Measurements from ENCODE around the gene AKR1B15. TPM values are rescaled to one million over a fixed set of nuclear protein-coding genes. Genes with fewer than 3 reads are reported as not detected.
A peak's percentile ranks its signal among the peaks of the same experiment; 100 is the strongest.

The AKR1B15 gene
- total and polyA plus RNA-seq, 9 of the 15 experiments (the other 6 are each of a cell fraction or from before 2014, with no cell fraction given) = not detected

GRCh38 chr7:134605978-134606923, 57.3 kb downstream of the AKR1B15 start:
- no peaks in the 10 kb centered on the region for H3K9me1 ChIP-seq (ENCODE audit: control insufficient read depth, insufficient read depth, low read length)
- FAIRE-seq = peak; percentile 87
- WGBS (ENCODE audit: insufficient coverage, low coverage, missing lambda C conversion rate) = 7% methylated on average over 14 of the region's 14 CpGs
- H3K4me3 ChIP-seq = no peak overlapping the region
- ATAC-seq = peak; percentile 98
- H2AFZ ChIP-seq (ENCODE audit: low read depth, low read length) = no peak overlapping the region
- H3K27ac ChIP-seq (ENCODE audit: extremely low read depth, low read depth, low read length) = no peak overlapping the region
- DNase-seq (ENCODE audit: extremely low read depth in 1 of 4, low spot score in 3 of 4) = peak; percentile 73 to 87 (median 81)
- no peak overlapping the region for H3K4me2 ChIP-seq (ENCODE audit: insufficient read depth, low read length)
- no peaks in the 10 kb centered on the region for H3K36me3 ChIP-seq (ENCODE audit: control insufficient read depth, insufficient read depth, low read length)
- H3K4me1 ChIP-seq (replicated peaks in 1 of 2; ENCODE audit: control insufficient read depth in 2 of 2, insufficient read depth in 2 of 2, low read length in 2 of 2) = no peaks in the 10 kb centered on the region
- POLR2A ChIA-PET = interaction anchor here (0.6 kb wide), 1 partner anchor 7 kb away, joined by 3 read pairs; no protein-coding TSS in a partner anchor
- H3K9me3 ChIP-seq (replicated peaks; ENCODE audit: control insufficient read depth, insufficient read depth, low read depth, low read length) = no peaks in the 10 kb centered on the region
- peaks cover 9 to 21% of the 10 kb centered on the region in 2 experiments for H3K27me3 ChIP-seq (ENCODE audit: control insufficient read depth in 2 of 2, insufficient read depth in 2 of 2, low read length in 2 of 2)
- BruUV-seq (replicated peaks) = no TSS peak
- intact Hi-C loops (cut with micrococcal nuclease) (loop anchor here (1.0 to 2.0 kb wide), 5 partner anchors 51 to 174 kb away; no protein-coding TSS in a partner anchor), in situ Hi-C loops (cut with MboI) (no loop called here)
- peaks cover 3% of the 10 kb centered on the region for H4K20me1 ChIP-seq (replicated peaks; ENCODE audit: control insufficient read depth, insufficient read depth, low read length)
- no peak overlapping the region for H3K9ac ChIP-seq (ENCODE audit: insufficient read depth in 1 of 2, low read depth in 2 of 2, low read length in 2 of 2)
- CTCF ChIA-PET (ENCODE audit: low intra/inter-chr PET ratio) = interaction anchor here (0.6 to 3.8 kb wide), 9 partner anchors 41 to 780 kb away, joined by 3 to 32 read pairs (median 10); partner anchors contain the start of gene AKR1B15
- no peaks in the 10 kb centered on the region for H3K79me2 ChIP-seq (ENCODE audit: control insufficient read depth, insufficient read depth, low read length)
- TF ChIP-seq SMC3 (conservative IDR thresholded peaks at IDR 0.05; ENCODE audit: insufficient read depth, low read depth, low read length) (peak; percentile 82), JUND (IDR thresholded peaks at IDR 0.05; ENCODE audit: borderline replicate concordance, low read depth, low read length) (peak; percentile 16; the same call in 1 of the 2 replicates), JUND (tag; IDR thresholded peaks at IDR 0.05; ENCODE audit: borderline replicate concordance, low read depth, low read length) (no peak), CTCF (IDR thresholded peaks at IDR 0.05 in 2 of 3, conservative IDR thresholded peaks at IDR 0.05 in 1 of 3; ENCODE audit: insufficient read depth in 2 of 3, low read depth in 1 of 3, low read length in 3 of 3) (peak; percentile 90 to 97 (median 95)), ZMIZ1 (IDR thresholded peaks at IDR 0.05; ENCODE audit: low read depth in 2 of 2, low read length in 2 of 2) (0 out of 4 replicates have a peak, but pooled peaks of 1 of the 2 experiments have one; percentile 40), RFX1 (IDR thresholded peaks at IDR 0.05) (0 out of 2 replicates have a peak, but pooled peaks have one; percentile 12), ELF4 (CRISPR knock-in tag; IDR thresholded peaks at IDR 0.05) (0 out of 2 replicates have a peak, but pooled peaks have one; percentile 15), ASH1L (IDR thresholded peaks at IDR 0.05; ENCODE audit: borderline replicate concordance, low read depth, partially characterized antibody) (peak; percentile 14), DEAF1 (CRISPR knock-in tag; IDR thresholded peaks at IDR 0.05) (peak; percentile 87), ARID2 (IDR thresholded peaks at IDR 0.05) (0 out of 2 replicates have a peak, but pooled peaks have one; percentile 16), CC2D1A (IDR thresholded peaks at IDR 0.05) (peak; percentile 40; the same call in 1 of the 2 replicates), PRPF4 (IDR thresholded peaks at IDR 0.05; ENCODE audit: insufficient read depth, low read depth, low read length, poor library complexity, severe bottlenecking) (no peak)

Data from K562 (cell line).